Gastroesophageal sphincter (tissue), 3 donors: Measurements from ENCODE around the gene MYL10.

Experiments used
- EP300 ChIP-seq: sonication (generic); formaldehyde crosslinking; IDR thresholded peaks from one replicate; pipeline ENCODE4 v1.6.1; 2017; ENCODE audit warnings: antibody characterized with exemption, mild to moderate bottlenecking
- POLR2A ChIP-seq, 2 donors: fragments of 450-650 bp; IDR thresholded peaks; one replicate each; pipeline ENCODE4 v1.6.1; 2017; ENCODE audit warnings: antibody characterized with exemption in 2 of 2, mild to moderate bottlenecking in 2 of 2, moderate library complexity in 1 of 2
- POLR2AphosphoS5 ChIP-seq: sonication (generic); formaldehyde crosslinking; IDR thresholded peaks from one replicate; pipeline ENCODE4 v1.6.1; 2017; ENCODE audit warnings: antibody characterized with exemption
- TF ChIP-seq, protein P1 (sequence below), 4 experiments: fragments of 200-600 bp in 2 of 4; fragments of 450-650 bp in 2 of 4; sonication (generic) in 1 of 4; IDR thresholded peaks; one replicate each; pipeline ENCODE4 v1.5.1; 2017 to 2019; ENCODE audit warnings: antibody characterized with exemption in 4 of 4, mild to moderate bottlenecking in 2 of 4, moderate library complexity in 2 of 4

DNA sequence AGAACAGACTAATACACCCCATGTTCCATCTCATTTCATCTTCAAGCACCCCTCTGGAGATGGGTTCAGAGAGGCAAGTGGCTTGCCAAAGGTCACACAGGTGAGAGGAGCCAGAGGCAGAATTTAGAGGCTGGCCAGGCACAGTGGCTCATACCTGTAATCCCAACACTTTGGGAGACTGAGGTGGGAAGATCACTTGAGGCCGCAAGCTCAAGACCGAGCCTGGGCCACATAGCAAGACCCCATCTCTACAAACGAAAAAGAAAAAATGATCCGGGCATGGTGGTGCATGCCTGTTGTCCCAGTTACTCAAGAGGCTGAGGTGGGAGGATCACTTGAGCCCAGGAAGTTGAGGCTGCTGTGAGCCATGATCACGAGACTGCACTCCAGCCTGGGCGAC, 34.7 kb upstream of the MYL10 start:
- TF ChIP-seq, protein P1, sequence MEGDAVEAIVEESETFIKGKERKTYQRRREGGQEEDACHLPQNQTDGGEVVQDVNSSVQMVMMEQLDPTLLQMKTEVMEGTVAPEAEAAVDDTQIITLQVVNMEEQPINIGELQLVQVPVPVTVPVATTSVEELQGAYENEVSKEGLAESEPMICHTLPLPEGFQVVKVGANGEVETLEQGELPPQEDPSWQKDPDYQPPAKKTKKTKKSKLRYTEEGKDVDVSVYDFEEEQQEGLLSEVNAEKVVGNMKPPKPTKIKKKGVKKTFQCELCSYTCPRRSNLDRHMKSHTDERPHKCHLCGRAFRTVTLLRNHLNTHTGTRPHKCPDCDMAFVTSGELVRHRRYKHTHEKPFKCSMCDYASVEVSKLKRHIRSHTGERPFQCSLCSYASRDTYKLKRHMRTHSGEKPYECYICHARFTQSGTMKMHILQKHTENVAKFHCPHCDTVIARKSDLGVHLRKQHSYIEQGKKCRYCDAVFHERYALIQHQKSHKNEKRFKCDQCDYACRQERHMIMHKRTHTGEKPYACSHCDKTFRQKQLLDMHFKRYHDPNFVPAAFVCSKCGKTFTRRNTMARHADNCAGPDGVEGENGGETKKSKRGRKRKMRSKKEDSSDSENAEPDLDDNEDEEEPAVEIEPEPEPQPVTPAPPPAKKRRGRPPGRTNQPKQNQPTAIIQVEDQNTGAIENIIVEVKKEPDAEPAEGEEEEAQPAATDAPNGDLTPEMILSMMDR (IDR thresholded peaks at IDR 0.05), result no peak
- TF ChIP-seq POLR2AphosphoS5, result no peak
- TF ChIP-seq POLR2A (IDR thresholded peaks at IDR 0.05), result no peak
- TF ChIP-seq EP300, result no peak
